Uterus (tissue), 2 donors: Measurements from ENCODE around the gene PACRG.

Source experiments
- CTCF ChIP-seq, 4 experiments: fragments of 200-600 bp in 2 of 4; fragments of 450-650 bp in 2 of 4; sonication (generic) in 2 of 4; IDR thresholded peaks; one replicate each; pipeline ENCODE4 v1.5.1; 2016 to 2019; ENCODE audit warnings: antibody characterized with exemption in 4 of 4, mild to moderate bottlenecking in 2 of 4, moderate library complexity in 1 of 4
- POLR2A ChIP-seq, 2 donors: fragments of 450-650 bp; IDR thresholded peaks; one replicate each; pipeline ENCODE4 v1.6.1; 2016; ENCODE audit warnings: antibody characterized with exemption in 2 of 2, mild to moderate bottlenecking in 1 of 2, moderate library complexity in 1 of 2

GRCh38 chr6:163207431-163208383 lies 479.9 kb downstream of the PACRG start:
- no peak for TF ChIP-seq CTCF (IDR thresholded peaks at IDR 0.05)
- TF ChIP-seq POLR2A (IDR thresholded peaks at IDR 0.05): no peak
